Skeletal muscle cell (primary cell): Measurements from ENCODE around the gene SLC9A9.
"Not testable (repeated sequence)": the region's sequence is repeated elsewhere in the genome, so short reads cannot be mapped to it uniquely, and the experiment has no call there.

Experiments used
- DNase-seq: peaks from one replicate; pipeline ENCODE4 v3.0.0-alpha.2; 2010; ENCODE audit warnings: low read depth
- H3K4me3 ChIP-seq: 2 replicates; pipeline ENCODE4 v1.5.1; 2011; ENCODE audit warnings: low read depth, mild to moderate bottlenecking, control low read depth, low read length, moderate library complexity

Gene SLC9A9

GRCh38 chr3:143298380-143298779 is 549.9 kb downstream of the SLC9A9 start:
- DNase-seq, result no peak

GRCh38 chr3:143295201-143296080 is 552.8 kb downstream of the SLC9A9 start:
- no peak for DNase-seq
- no peak overlapping the region for H3K4me3 ChIP-seq

More at GRCh38 chr3:143298380-143298779, 549.9 kb downstream of the SLC9A9 start:
- H3K4me3 ChIP-seq, result no peak overlapping the region

GRCh38 chr3:143294188-143294587 is 554.1 kb downstream of the SLC9A9 start:
- DNase-seq, result no peak
- no peak overlapping the region for H3K4me3 ChIP-seq

GRCh38 chr3:143291836-143292447 is 556.3 kb downstream of the SLC9A9 start:
- H3K4me3 ChIP-seq, result no peak overlapping the region
- DNase-seq, result no peak

- H3K4me3 ChIP-seq, result no peak overlapping the region
- no peak for DNase-seq
Observed at GRCh38 chr3:143288944-143289343, 559.3 kb downstream of the SLC9A9 start.

GRCh38 chr3:143287403-143287802 is 560.9 kb downstream of the SLC9A9 start:
- no peak overlapping the region for H3K4me3 ChIP-seq
- no peak for DNase-seq

- H3K4me3 ChIP-seq, result no peak overlapping the region
- no peak for DNase-seq
Observed at GRCh38 chr3:143286392-143287010, 561.8 kb downstream of the SLC9A9 start.

GRCh38 chr3:143283432-143284128 is 564.7 kb downstream of the SLC9A9 start:
- no peak for DNase-seq
- H3K4me3 ChIP-seq, result no peak overlapping the region

GRCh38 chr3:143280984-143281383 is 567.3 kb downstream of the SLC9A9 start:
- DNase-seq, result no peak

GRCh38 chr3:143279567-143279966 is 568.7 kb downstream of the SLC9A9 start:
- DNase-seq, result not testable (repeated sequence)

More at GRCh38 chr3:143280984-143281383, 567.3 kb downstream of the SLC9A9 start:
- H3K4me3 ChIP-seq, result no peak overlapping the region

GRCh38 chr3:143278721-143279120 is 569.5 kb downstream of the SLC9A9 start:
- no peak overlapping the region for H3K4me3 ChIP-seq
- DNase-seq, result no peak

More at GRCh38 chr3:143279567-143279966, 568.7 kb downstream of the SLC9A9 start:
- not testable (repeated sequence) for H3K4me3 ChIP-seq

- no peak overlapping the region for H3K4me3 ChIP-seq
- no peak for DNase-seq
Observed at GRCh38 chr3:143277531-143277930, 570.7 kb downstream of the SLC9A9 start.

- no peak for DNase-seq
- H3K4me3 ChIP-seq, result no peak overlapping the region
Observed at GRCh38 chr3:143276592-143276991, 571.7 kb downstream of the SLC9A9 start.

- no peak for DNase-seq
- H3K4me3 ChIP-seq, result no peak overlapping the region
Observed at GRCh38 chr3:143273975-143274690, 574.1 kb downstream of the SLC9A9 start.

GRCh38 chr3:143271136-143271535 is 577.1 kb downstream of the SLC9A9 start:
- H3K4me3 ChIP-seq, result no peak overlapping the region
- no peak for DNase-seq

- no peak for DNase-seq
- H3K4me3 ChIP-seq, result no peak overlapping the region
Observed at GRCh38 chr3:143269741-143270140, 578.5 kb downstream of the SLC9A9 start.

GRCh38 chr3:143267989-143268388 is 580.3 kb downstream of the SLC9A9 start:
- DNase-seq, result peak; percentile 52

GRCh38 chr3:143266927-143267326 is 581.3 kb downstream of the SLC9A9 start:
- no peak for DNase-seq
- no peak overlapping the region for H3K4me3 ChIP-seq

More at GRCh38 chr3:143267989-143268388, 580.3 kb downstream of the SLC9A9 start:
- H3K4me3 ChIP-seq, result no peak overlapping the region

GRCh38 chr3:143266511-143266910 is 581.8 kb downstream of the SLC9A9 start:
- peak; percentile 67 for DNase-seq
- H3K4me3 ChIP-seq, result no peak overlapping the region
